DMS53 treated with DMSO at 0.1 percent for 48 hours (cell line): ENCODE results near the gene TPRG1.
A peak's percentile ranks its signal among the peaks of the same experiment; 100 is the strongest.
"Not testable (repeated sequence)": the region's sequence is repeated elsewhere in the genome, so short reads cannot be mapped to it uniquely, and the experiment has no call there.

ENCODE experiments used
- DNase-seq: peaks from one replicate; lab custom pipeline; 2025; ENCODE audit not compliant: unreplicated experiment; lab: John Stamatoyannopoulos, UW

TPRG1 gene

GRCh38 chr3:189307963-189308362, 136.2 kb downstream of the TPRG1 start:
- no peak for DNase-seq

- DNase-seq, result no peak
These were observed 136.8 kb downstream of the TPRG1 start for GRCh38 chr3:189308608-189309007.

GRCh38 chr3:189309400-189309975, 137.7 kb downstream of the TPRG1 start:
- no peak for DNase-seq

DNA sequence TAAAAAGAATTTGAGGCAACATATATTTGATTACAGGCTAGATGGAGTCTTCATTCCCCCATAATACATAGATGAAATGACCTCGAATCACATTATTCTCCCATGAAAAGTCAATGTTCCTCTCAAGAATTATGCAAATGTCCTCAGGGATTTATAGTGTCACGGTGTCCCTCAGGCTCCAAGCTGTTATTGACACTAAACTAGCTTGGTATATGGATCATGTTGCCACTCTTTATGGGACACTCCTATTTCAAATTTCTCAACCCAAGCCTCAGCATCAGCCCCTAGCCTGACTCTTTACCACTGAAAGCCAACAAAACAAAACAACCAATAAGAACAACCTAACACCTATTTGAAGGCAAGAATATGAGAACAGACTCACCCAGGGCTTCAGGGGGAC, 139.8 kb downstream of the TPRG1 start:
- no peak for DNase-seq

- no peak for DNase-seq
These were observed 141.1 kb downstream of the TPRG1 start for GRCh38 chr3:189312866-189313265.

- DNase-seq, result peak; percentile 91
These were observed 144.7 kb downstream of the TPRG1 start for GRCh38 chr3:189316296-189317019.

GRCh38 chr3:189317911-189318310, 146.1 kb downstream of the TPRG1 start:
- DNase-seq, result peak; percentile 58

GRCh38 chr3:189320511-189320910, 148.7 kb downstream of the TPRG1 start:
- no peak for DNase-seq

GRCh38 chr3:189322339-189322738, 150.6 kb downstream of the TPRG1 start:
- DNase-seq, result no peak

DNA sequence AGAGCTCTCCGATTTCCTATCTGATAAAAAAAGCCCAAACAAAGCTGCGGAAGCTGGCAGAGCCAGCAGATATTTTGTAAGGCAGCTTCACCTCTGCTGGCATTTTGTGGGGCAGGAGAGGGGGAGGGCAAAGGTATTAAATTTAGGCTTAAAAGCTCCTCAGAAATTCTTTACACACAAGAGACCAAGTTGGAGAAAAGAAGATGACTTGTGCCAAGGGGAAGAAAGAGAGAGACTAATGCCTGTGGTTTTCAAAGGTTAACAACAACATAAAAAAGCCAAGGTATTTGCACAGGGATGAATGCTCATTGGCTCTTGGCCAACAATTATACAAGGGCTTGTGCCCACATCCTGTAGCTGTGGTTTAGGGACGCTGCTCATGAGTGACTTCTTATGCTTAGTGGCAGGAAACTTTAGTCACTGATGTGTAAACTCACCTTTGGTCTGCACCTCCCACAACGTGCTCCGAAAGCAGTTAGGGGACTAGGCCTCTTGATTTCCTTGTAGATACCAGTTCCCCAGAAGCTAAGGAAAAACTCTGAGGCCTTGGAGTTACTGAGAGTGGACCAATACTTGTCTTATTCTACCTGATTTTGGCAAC, 152.9 kb downstream of the TPRG1 start:
- DNase-seq, result peak; percentile 90

DNA sequence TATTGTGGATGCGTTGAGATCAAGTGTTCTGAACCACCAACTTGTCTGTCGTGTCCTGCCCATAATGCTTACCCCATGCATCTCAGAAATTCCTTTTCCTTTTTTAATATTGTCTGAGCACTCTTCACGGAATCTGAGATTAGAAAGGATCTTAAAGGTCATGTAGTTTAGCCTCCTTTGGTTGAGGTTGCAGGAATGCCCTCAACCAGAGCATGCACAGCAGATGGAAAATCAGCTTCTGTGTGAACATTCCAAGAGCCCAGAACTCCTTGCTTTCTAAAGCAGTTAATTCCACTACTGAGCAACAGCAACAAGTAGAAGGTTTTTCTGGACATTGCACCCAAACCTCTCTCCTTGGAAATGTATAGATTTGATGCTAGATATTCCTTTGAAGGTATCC, 153.7 kb downstream of the TPRG1 start:
- DNase-seq, result no peak

- DNase-seq, result not testable (repeated sequence)
These were observed 157.9 kb downstream of the TPRG1 start for GRCh38 chr3:189329630-189330029.

GRCh38 chr3:189330066-189330465, 158.3 kb downstream of the TPRG1 start:
- no peak for DNase-seq

DNA sequence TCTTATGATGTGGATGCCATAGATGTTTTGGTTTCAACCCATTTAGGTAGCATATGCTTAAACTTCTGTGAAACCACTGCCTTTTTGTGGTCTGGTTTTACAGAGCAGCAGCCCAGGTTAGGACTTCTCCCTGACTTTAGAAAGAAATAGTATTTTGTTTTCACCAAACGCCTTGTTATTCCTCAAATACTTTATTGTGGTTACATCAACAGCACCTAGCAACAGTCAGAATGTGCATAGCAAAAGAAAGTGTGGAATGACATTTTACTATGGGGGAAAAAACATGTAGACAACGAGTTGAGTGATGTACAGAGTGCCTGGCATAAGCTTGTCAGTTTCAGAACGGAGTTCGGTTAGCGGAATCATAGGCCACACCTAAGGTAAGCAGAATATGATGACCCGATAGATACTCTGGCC, 159.2 kb downstream of the TPRG1 start:
- no peak for DNase-seq

DNA sequence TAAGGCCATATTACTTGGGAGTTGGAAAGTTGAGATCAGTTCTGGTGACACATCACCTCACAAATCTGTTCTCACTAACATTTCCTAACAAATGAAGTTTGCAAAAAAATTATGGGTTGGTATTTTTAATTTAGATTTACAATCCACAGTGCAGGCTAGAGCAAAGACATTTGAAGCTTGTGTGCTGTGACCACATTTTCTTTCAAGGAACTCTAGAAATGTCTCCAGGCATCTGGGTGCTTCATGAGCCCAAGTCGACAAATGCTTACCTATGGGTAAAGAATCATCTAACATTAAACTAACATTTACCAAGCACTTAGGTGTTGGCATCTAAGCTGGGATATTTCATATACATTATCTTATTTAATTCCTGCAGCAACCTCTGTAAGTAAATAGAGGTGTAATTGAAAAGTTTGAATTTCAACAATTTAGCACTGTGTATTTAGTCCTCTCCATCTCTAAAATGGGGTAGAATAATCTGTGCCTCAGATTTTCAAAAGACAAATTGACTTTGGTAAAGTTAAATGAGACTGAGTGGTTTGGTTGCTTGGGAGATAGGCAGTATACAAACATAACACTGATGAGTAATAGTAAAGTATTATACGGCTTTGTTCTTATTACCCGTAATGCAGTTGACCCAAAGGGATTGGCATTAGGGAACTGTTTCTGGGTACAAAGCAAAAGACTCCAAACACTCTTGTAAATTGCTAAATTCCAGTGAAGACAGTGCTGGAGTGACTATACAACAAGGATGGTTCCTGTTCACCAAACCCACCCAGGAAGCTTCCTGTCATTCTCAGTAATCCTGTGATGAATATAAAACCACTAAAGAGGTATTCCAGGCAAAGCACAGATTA, 162.5 kb downstream of the TPRG1 start:
- DNase-seq, result no peak

DNA sequence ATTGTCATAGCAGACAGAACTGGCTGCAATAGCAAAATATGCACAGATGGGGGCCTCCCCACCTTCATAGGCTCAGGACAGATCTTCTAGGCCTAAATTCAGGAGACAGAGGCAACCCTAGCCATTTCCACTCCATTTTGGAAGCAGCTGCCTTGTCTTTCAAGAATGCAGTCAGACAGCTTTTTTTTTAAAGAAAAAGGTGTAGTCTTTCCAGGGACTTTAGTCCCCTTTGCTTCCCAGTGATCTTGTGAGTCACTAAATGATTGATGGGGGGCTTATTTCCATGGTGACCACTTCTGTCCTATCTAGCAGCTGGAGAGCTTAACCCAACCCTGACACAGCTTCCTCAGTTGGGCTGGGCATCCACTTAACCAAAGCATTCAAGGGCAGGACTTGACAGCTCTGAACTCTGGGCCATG, 165.9 kb downstream of the TPRG1 start:
- no peak for DNase-seq

DNA sequence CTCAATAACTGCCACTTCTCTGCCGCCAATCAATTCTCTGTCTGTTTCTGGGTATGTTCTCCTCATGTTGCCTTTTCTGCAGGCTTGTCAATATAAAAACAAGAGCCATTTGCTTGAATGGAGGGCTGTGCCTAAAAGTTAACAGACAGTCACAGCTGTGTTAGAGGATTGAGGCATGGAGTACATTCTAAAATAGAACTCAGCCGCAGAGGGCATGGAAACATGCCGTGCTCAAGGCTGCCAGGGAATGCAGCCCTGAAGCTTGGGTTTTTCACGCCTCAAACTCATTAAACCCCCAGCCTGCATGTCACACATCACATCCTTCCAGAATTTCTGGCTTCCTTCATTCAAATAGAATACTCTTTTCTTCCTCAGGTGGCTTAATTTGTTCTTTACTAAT, 166.6 kb downstream of the TPRG1 start:
- DNase-seq, result no peak

- DNase-seq, result no peak
These were observed 168.2 kb downstream of the TPRG1 start for GRCh38 chr3:189339996-189340395.

DNA sequence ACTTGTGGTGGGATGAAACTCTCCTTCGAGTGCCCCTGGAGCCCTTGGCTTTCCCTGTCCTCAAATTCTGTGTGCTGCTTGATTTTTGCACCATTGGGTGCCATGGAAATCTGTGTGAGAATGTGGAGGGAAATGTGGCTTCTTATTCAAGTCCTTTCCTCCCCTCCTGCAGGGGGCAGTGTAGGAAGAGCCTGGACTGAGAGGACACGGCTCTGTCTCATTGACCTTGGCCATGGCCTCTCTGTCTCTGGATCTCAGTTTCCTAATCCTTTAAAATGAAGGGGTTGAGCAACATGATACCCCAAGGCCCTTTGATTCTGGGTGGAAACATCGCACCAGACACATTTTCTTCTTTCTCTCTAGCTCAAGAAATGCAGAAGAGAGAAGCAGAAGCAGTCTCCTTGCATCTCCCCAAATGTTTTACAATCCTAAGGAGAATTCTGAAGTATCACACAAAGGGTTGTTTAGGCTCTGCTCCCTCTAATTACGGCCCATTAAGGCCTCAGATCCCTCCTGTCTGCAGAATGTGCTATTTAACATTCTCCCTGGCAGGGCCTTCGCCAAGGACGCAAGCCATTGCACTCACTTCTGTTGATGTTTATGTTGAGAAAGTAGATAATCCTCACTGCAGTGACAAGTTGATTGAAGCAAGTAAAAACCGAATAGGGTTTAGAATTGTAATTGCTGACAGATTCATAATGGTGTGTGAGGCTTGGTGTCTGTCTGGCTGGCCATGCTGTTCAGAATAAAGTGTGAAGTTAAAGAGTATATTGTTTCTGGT, 169.1 kb downstream of the TPRG1 start:
- no peak for DNase-seq

DNA sequence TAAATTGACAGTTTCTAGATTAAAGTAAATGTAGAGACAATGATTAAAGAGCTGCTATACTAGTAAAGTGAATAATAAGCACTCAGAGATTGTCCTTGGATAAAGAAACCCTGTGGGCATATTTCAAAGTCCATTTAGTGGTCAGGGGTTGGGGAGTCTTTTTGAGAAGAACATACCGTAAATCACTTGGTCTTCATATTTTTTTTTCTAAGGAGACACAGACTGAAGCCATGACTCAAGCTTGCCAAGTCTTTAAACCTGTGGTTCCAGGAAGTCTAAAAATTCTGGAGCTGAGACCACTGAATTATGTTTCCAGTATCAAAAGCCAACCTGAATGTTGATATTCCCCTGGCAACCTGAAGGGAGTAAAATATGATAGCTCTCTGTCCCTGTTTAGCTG, 171.0 kb downstream of the TPRG1 start:
- no peak for DNase-seq

GRCh38 chr3:189344996-189345395, 173.2 kb downstream of the TPRG1 start:
- DNase-seq, result no peak
